Measurements from ENCODE around the gene ZEB1. TPM values are rescaled to one million over a fixed set of nuclear protein-coding genes. Genes with fewer than 3 reads are reported as not detected.

Gene ZEB1
- total and polyA plus RNA-seq, 10 of the 15 experiments (the other 5 are each of a cell fraction or from before 2014, with no cell fraction given), result 10.4 to 35.6 (median 24.5) TPM

- TF ChIP-seq ZNF207 (IDR thresholded peaks at IDR 0.05; ENCODE audit: borderline replicate concordance) (0 out of 2 replicates have a peak, but pooled peaks have one; percentile 23), SMAD1 (IDR thresholded peaks at IDR 0.05; ENCODE audit: low read depth, partially characterized antibody) (no peak), CUX1 (IDR thresholded peaks at IDR 0.05; ENCODE audit: insufficient replicate concordance, low read depth, low read length) (no peak), IRF3 (IDR thresholded peaks at IDR 0.05) (no peak), ATF7 (IDR thresholded peaks at IDR 0.05; ENCODE audit: low read depth) (no peak), EGR1 (IDR thresholded peaks at IDR 0.05; ENCODE audit: borderline replicate concordance in 1 of 2, low read depth in 2 of 2, low read length in 2 of 2) (peak in 1 of 2 experiments; percentile 56; a peak in 1 of 3 replicates), BMI1 (IDR thresholded peaks at IDR 0.05; ENCODE audit: borderline replicate concordance) (peak; percentile 63; the same call in 1 of the 2 replicates), ETV6 (conservative IDR thresholded peaks at IDR 0.05 in 1 of 2, IDR thresholded peaks at IDR 0.05 in 1 of 2; ENCODE audit: borderline replicate concordance in 1 of 2, low read depth in 1 of 2) (no peak)
Measured at GRCh38 chr10:31317652-31318381, 1.2 kb upstream of the ZEB1 start (continued).
